Epithelial cell of esophagus (primary cell): ENCODE measurements around the gene LRSAM1.
A peak's percentile ranks its signal among the peaks of the same experiment; 100 is the strongest.

Experiments used
- DNase-seq: peaks from one replicate; pipeline ENCODE4 v3.0.0; 2010; ENCODE audit warnings: low read depth
- H3K4me3 ChIP-seq: 2 replicates; pipeline ENCODE4 v1.5.1; 2011; ENCODE audit warnings: mild to moderate bottlenecking, low read length, control low read depth
- CTCF ChIP-seq: IDR thresholded peaks from 2 replicates; pipeline ENCODE4 v1.5.1; 2011; ENCODE audit warnings: low read depth, mild to moderate bottlenecking, low read length, control low read depth, inconsistent platforms; ENCODE audit not compliant: insufficient read depth; ENCODE audit errors: missing control alignments

The LRSAM1 gene

GRCh38 chr9:127426756-127427155 lies 24.6 kb upstream of the LRSAM1 start:
- DNase-seq = peak; percentile 69
- no peak for TF ChIP-seq CTCF
- no peak overlapping the region for H3K4me3 ChIP-seq

- no peak overlapping the region for H3K4me3 ChIP-seq
- no peak for TF ChIP-seq CTCF
- no peak for DNase-seq
Observed at GRCh38 chr9:127428348-127428747, 23.0 kb upstream of the LRSAM1 start.

- no peak for DNase-seq
- no peak for TF ChIP-seq CTCF
- no peak overlapping the region for H3K4me3 ChIP-seq
Observed at GRCh38 chr9:127430415-127430814, 20.9 kb upstream of the LRSAM1 start.

DNA sequence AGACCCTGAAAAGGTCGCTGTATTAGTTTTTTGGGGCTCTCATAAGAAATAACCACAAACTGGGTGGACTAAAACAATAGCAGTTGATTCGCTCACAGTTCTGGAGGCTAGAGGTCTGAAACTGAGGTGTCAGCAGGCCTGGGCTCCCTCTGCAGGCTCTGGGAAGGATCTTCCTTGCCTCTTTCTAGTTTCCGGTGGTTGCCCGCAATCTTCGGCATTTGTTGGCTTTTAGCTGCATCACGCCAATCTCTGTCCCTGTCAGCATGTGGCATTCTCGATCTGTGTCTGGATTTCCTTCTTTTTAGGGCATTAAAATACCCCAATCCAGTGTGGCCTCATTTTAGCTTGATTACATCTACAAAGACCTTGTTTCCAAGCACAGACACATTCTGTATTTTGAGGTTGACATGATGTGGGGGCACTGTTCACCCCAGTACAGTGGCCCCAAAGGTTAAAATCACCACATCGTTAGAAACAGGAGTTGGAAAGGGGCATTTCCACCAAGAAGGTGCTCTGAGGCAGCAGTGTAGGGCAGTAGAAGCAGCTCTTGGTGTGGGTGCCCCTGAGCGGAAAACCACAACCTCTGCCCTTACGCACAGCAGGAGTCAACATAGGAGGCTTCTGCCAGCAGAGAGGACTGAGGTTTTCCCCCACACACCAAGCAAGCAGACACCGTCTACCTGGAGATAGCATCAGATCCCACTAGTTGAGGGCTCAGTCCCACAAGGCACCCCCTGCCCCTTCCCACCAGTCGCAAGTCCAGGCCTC lies 13.6 kb upstream of the LRSAM1 start:
- DNase-seq = no peak
- TF ChIP-seq CTCF = no peak
- H3K4me3 ChIP-seq = no peak overlapping the region

GRCh38 chr9:127438394-127438793 lies 12.9 kb upstream of the LRSAM1 start:
- no peak for TF ChIP-seq CTCF
- H3K4me3 ChIP-seq = no peak overlapping the region
- DNase-seq = no peak

DNA sequence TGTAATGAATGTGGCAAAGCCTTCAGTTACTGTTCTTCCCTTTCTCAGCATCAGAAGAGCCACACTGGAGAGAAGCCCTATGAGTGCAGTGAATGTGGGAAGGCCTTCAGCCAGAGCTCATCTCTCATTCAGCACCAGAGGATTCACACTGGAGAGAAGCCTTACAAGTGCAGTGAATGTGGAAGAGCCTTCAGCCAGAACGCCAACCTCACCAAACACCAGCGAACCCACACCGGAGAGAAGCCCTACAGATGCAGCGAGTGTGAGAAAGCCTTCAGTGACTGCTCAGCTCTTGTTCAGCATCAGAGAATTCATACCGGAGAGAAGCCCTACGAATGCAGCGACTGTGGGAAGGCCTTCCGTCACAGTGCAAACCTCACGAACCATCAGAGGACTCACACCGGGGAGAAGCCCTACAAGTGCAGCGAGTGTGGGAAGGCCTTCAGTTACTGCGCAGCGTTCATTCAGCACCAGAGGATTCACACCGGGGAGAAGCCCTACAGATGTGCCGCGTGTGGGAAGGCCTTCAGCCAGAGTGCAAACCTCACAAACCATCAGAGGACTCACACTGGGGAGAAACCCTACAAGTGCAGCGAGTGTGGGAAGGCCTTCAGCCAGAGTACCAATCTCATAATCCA lies 6.9 kb upstream of the LRSAM1 start:
- TF ChIP-seq CTCF = no peak
- no peak overlapping the region for H3K4me3 ChIP-seq
- DNase-seq = no peak
